Sigmoid colon (tissue), 3 donors: Measurements from ENCODE around the gene CMTM2.

Experiments used
- POLR2A ChIP-seq, 2 donors: fragments of 450-650 bp; IDR thresholded peaks; one replicate each; pipeline ENCODE4 v1.6.1; 2016; ENCODE audit warnings: antibody characterized with exemption in 2 of 2, mild to moderate bottlenecking in 2 of 2, moderate library complexity in 2 of 2
- TF ChIP-seq, protein P1 (sequence below), 4 experiments: fragments of 450-650 bp in 3 of 4; fragments of 200-600 bp in 1 of 4; IDR thresholded peaks; one replicate each; pipeline ENCODE4 v1.5.1; 2016 to 2019; ENCODE audit warnings: antibody characterized with exemption in 4 of 4, mild to moderate bottlenecking in 3 of 4, moderate library complexity in 2 of 4

DNA sequence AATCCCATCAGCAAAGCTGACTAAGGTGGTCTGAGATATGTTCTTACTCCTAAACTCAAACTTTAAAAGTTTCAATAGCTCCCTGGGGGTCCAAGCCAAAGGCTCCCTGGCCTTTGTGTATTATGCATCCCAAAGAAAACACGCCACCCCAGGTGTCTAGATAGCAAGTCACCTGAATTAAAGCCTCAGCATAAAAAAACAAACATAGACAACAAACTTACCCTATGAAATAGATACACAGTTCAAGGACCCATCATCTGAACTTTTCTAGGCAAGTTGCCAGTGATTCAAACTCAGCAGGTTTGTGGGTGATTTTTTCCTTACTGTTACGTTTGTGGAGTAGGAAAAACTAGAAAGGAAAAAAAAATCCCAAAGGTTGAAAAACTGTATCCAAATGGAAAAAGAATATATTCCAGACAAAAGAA is 37.8 kb downstream of the CMTM2 start:
- TF ChIP-seq, protein P1, sequence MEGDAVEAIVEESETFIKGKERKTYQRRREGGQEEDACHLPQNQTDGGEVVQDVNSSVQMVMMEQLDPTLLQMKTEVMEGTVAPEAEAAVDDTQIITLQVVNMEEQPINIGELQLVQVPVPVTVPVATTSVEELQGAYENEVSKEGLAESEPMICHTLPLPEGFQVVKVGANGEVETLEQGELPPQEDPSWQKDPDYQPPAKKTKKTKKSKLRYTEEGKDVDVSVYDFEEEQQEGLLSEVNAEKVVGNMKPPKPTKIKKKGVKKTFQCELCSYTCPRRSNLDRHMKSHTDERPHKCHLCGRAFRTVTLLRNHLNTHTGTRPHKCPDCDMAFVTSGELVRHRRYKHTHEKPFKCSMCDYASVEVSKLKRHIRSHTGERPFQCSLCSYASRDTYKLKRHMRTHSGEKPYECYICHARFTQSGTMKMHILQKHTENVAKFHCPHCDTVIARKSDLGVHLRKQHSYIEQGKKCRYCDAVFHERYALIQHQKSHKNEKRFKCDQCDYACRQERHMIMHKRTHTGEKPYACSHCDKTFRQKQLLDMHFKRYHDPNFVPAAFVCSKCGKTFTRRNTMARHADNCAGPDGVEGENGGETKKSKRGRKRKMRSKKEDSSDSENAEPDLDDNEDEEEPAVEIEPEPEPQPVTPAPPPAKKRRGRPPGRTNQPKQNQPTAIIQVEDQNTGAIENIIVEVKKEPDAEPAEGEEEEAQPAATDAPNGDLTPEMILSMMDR (IDR thresholded peaks at IDR 0.05): no peak
- TF ChIP-seq POLR2A (IDR thresholded peaks at IDR 0.05): no peak
